ENCODE measurements around the gene ULK2.

GRCh38 chr17:19737305-19738072 lies 130.2 kb downstream of the ULK2 start:
- TF ChIP-seq E2F1 (CRISPR knock-in tag; IDR thresholded peaks at IDR 0.05) (no peak), MAX (CRISPR knock-in tag; IDR thresholded peaks at IDR 0.05) (no peak), CTCF (IDR thresholded peaks at IDR 0.05) (no peak), ZNF138 (CRISPR knock-in tag; conservative IDR thresholded peaks at IDR 0.05) (no peak), ZNF219 (CRISPR knock-in tag; IDR thresholded peaks at IDR 0.05; ENCODE audit: borderline replicate concordance) (no peak), ZNF425 (CRISPR knock-in tag; conservative IDR thresholded peaks at IDR 0.05) (no peak), SP1 (CRISPR knock-in tag; conservative IDR thresholded peaks at IDR 0.05) (no peak), ETV6 (CRISPR knock-in tag; IDR thresholded peaks at IDR 0.05) (no peak)
